HG02840 (cell line): ENCODE data around the gene NDUFA1.
"Not testable (repeated sequence)": the region's sequence is repeated elsewhere in the genome, so short reads cannot be mapped to it uniquely, and the experiment has no call there.

ENCODE experiments used
- ATAC-seq: cut with Tn5 transposase; IDR thresholded peaks from one replicate; pipeline ENCODE4 v1.9.1; 2021; ENCODE audit warnings: mild to moderate bottlenecking, moderate library complexity, moderate number of reproducible peaks; ENCODE audit not compliant: unreplicated experiment, low FRiP score

The NDUFA1 gene

DNA sequence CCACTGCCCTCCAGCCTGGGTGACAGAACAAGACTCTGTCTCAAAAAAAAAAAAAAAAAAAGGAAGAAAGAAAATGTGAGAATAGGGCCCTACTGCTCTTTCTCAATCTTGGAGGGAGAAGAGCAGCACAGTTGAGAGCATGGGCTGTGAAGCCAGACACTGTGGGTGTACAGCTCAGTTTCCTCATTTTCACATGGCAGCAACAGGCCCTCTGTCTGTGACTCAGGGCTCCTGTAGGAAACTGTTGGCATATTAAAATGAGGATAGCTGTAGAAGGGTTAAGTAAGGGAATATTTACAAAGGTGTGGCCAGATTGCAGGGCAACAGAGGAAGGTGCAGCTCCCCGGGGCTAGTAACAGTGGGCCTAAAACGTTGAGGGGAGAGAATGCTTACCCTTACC lies 27.5 kb downstream of the NDUFA1 start:
- no peak for ATAC-seq

GRCh38 chrX:119900976-119901375 lies 29.3 kb downstream of the NDUFA1 start:
- ATAC-seq, result no peak

- no peak for ATAC-seq
Observed at GRCh38 chrX:119916310-119916709, 44.7 kb downstream of the NDUFA1 start.

GRCh38 chrX:119917877-119918276 lies 46.2 kb downstream of the NDUFA1 start:
- no peak for ATAC-seq

DNA sequence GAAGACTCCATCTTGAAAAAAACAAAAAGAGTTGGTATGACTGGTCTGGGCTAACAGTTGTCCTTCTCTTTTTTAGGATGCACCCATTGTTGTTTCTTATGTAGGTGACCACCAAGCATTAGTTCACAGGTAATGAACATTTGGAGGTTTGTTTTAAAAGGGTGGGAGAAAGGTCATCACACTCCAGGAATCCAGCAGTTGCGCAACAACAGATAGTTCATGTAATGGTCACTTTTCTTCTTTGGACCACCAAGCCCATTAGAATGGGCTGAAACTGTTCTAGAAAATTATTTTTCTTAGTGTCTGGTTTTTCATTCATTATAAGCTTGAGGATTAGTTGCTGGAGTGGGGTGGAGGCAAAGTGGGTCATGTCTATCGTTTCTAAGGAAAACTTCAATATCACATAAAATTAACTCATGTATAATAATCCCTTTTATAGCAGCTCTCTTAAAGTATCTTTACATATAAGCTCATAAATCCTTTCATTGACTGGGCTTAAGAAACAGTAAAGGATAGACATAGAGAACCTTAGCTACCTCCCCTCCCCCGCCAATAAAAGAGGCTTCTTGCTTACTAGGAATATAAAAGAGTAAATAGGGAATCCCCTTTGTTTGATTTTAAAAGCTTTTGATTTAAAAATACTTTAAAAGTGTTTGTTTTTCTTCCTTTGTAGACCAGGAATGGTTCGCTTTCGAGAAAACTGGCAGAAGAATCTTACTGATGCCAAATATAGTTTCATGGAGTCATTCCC lies 48.4 kb downstream of the NDUFA1 start:
- no peak for ATAC-seq

DNA sequence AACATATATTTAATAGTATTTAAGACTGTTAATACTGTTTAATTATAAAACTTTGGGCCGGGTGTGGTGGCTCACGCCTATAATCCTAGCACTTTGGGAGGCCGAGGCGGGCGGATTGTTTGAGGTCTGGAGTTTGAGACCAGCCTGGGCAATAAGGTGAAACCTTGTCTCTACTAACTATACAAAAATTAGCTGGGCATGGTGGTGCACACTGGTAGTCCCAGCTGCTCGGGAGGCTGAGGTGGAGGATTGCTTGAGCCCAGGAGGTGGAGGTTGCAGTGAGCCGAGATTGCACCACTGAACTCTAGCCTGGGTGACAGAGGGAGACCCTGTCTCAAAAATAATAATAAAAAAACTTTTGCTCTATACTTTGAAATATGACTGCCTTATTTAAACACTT lies 50.8 kb downstream of the NDUFA1 start:
- ATAC-seq, result not testable (repeated sequence)
